OCI-LY3 (cell line): ENCODE data around the gene LRRC4C.
A peak's percentile ranks its signal among the peaks of the same experiment; 100 is the strongest.

Experiments used
- H2AFZ ChIP-seq: fragments of 200-600, 300-600 bp; shearing (Covaris generic); 2 replicates; pipeline ENCODE4 v1.6.0; 2014; ENCODE audit warnings: antibody characterized with exemption, low read depth, low read length
- H3K27ac ChIP-seq: fragments of 200-600, 300-600 bp; sonication (generic); 2 replicates; pipeline ENCODE4 v1.5.1; 2014; ENCODE audit warnings: mild to moderate bottlenecking, low read length, moderate library complexity, mixed read lengths
- H3K27me3 ChIP-seq: fragments of 200-600, 300-600 bp; sonication (generic); 2 replicates; pipeline ENCODE4 v1.6.1; 2014; ENCODE audit warnings: low read depth, low read length, mixed read lengths
- H3K36me3 ChIP-seq: fragments of 200-600, 300-600 bp; sonication (generic); replicated peaks from 2 replicates; pipeline ENCODE3; 2014; ENCODE audit warnings: low read depth, low read length, mixed read lengths
- H3K4me1 ChIP-seq: fragments of 300-600, 200-600 bp; sonication (generic); 2 replicates; pipeline ENCODE4 v1.6.1; 2014; ENCODE audit warnings: low read length, mixed read lengths
- H3K4me2 ChIP-seq: fragments of 200-600, 300-600 bp; sonication (generic); 2 replicates; pipeline ENCODE4 v1.6.1; 2014; ENCODE audit warnings: low read length, mixed read lengths
- H3K4me3 ChIP-seq: fragments of 300-600, 200-600 bp; sonication (generic); 2 replicates; pipeline ENCODE4 v1.5.1; 2014; ENCODE audit warnings: antibody characterized with exemption, mild to moderate bottlenecking, low read length, moderate library complexity
- H3K79me2 ChIP-seq: fragments of 300-600, 200-600 bp; shearing (Covaris generic); 2 replicates; pipeline ENCODE4 v1.6.1; 2014; ENCODE audit warnings: mild to moderate bottlenecking, low read length, mixed read lengths
- H3K9ac ChIP-seq: fragments of 300-600, 200-600 bp; shearing (Covaris generic); 2 replicates; pipeline ENCODE4 v1.6.0; 2014; ENCODE audit warnings: mild to moderate bottlenecking, low read length, moderate library complexity
- H3K9me3 ChIP-seq: fragments of 200-600, 300-600 bp; shearing (Covaris generic); 2 replicates; pipeline ENCODE4 v1.6.1; 2014; ENCODE audit warnings: low read length, mixed read lengths; ENCODE audit not compliant: insufficient read depth
- H4K20me1 ChIP-seq: fragments of 200-600, 300-600 bp; sonication (generic); 2 replicates; pipeline ENCODE4 v1.6.1; 2016; ENCODE audit warnings: low read length, mixed read lengths; ENCODE audit not compliant: insufficient read depth
- EZH2phosphoT487 ChIP-seq: fragments of 200-600 bp; shearing (Covaris generic); IDR thresholded peaks from 2 replicates; pipeline ENCODE4 v1.6.1; 2018; ENCODE audit warnings: antibody characterized with exemption, mixed run types, low read depth
- TF ChIP-seq, protein P1 (sequence below): fragments of 200-600, 300-600 bp; sonication (generic); IDR thresholded peaks from 2 replicates; pipeline ENCODE4 v1.5.1; 2014; ENCODE audit warnings: antibody characterized with exemption, low read length, low read depth

Gene LRRC4C

GRCh38 chr11:41134971-41135370 is 324.5 kb downstream of the LRRC4C start:
- H3K27me3 ChIP-seq, result no peaks in the 10 kb centered on the region
- H2AFZ ChIP-seq, result no peak overlapping the region
- H3K4me2 ChIP-seq, result no peak overlapping the region
- H3K9ac ChIP-seq, result no peak overlapping the region
- H3K9me3 ChIP-seq, result no peaks in the 10 kb centered on the region
- TF ChIP-seq, protein P1, sequence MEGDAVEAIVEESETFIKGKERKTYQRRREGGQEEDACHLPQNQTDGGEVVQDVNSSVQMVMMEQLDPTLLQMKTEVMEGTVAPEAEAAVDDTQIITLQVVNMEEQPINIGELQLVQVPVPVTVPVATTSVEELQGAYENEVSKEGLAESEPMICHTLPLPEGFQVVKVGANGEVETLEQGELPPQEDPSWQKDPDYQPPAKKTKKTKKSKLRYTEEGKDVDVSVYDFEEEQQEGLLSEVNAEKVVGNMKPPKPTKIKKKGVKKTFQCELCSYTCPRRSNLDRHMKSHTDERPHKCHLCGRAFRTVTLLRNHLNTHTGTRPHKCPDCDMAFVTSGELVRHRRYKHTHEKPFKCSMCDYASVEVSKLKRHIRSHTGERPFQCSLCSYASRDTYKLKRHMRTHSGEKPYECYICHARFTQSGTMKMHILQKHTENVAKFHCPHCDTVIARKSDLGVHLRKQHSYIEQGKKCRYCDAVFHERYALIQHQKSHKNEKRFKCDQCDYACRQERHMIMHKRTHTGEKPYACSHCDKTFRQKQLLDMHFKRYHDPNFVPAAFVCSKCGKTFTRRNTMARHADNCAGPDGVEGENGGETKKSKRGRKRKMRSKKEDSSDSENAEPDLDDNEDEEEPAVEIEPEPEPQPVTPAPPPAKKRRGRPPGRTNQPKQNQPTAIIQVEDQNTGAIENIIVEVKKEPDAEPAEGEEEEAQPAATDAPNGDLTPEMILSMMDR, result no peak
- TF ChIP-seq EZH2phosphoT487, result no peak
- H3K79me2 ChIP-seq, result no peaks in the 10 kb centered on the region
- no peaks in the 10 kb centered on the region for H3K4me1 ChIP-seq
- no peaks in the 10 kb centered on the region for H3K36me3 ChIP-seq
- no peak overlapping the region for H3K4me3 ChIP-seq
- no peak overlapping the region for H3K27ac ChIP-seq
- H4K20me1 ChIP-seq, result no peaks in the 10 kb centered on the region

GRCh38 chr11:41133023-41133422 is 326.4 kb downstream of the LRRC4C start:
- no peak overlapping the region for H2AFZ ChIP-seq
- TF ChIP-seq EZH2phosphoT487, result no peak
- TF ChIP-seq, protein P1, result no peak
- no peak overlapping the region for H3K4me2 ChIP-seq
- no peak overlapping the region for H3K27ac ChIP-seq
- H3K79me2 ChIP-seq, result no peaks in the 10 kb centered on the region
- no peaks in the 10 kb centered on the region for H3K27me3 ChIP-seq
- no peaks in the 10 kb centered on the region for H3K9me3 ChIP-seq
- no peaks in the 10 kb centered on the region for H3K36me3 ChIP-seq
- H3K4me3 ChIP-seq, result no peak overlapping the region
- no peaks in the 10 kb centered on the region for H3K4me1 ChIP-seq
- H4K20me1 ChIP-seq, result no peaks in the 10 kb centered on the region
- no peak overlapping the region for H3K9ac ChIP-seq

DNA sequence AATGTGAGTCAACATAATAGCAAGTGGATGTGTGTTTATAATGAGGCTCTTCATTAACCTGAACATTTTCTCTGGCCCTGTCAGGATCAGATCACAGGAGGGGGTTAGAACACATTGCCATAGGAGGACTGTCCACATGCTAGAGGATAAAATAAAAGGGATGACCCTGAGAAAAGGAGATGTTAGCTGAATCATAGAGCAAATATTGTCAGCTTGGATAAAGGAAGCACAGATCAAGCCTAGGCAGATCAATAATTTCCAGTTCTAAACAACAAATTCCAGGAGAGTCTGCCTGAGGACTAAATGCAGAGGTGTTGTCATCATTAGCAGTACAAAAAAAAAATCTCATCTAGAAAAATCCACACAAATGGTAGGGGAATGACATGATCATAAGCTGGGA is 337.9 kb downstream of the LRRC4C start:
- no peak overlapping the region for H3K9ac ChIP-seq

GRCh38 chr11:41119484-41119883 is 340.0 kb downstream of the LRRC4C start:
- H3K9me3 ChIP-seq, result no peaks in the 10 kb centered on the region
- H3K79me2 ChIP-seq, result no peaks in the 10 kb centered on the region
- H3K27ac ChIP-seq, result 0 out of 2 replicates have a peak overlapping the region, but pooled peaks have one; percentile 0
- H2AFZ ChIP-seq, result peak overlapping the region; percentile 15; the same call in 1 of the 2 replicates
- H3K4me3 ChIP-seq, result no peak overlapping the region
- H3K36me3 ChIP-seq, result no peaks in the 10 kb centered on the region
- H3K4me1 ChIP-seq, result peaks cover 7% of the 10 kb centered on the region
- no peaks in the 10 kb centered on the region for H3K27me3 ChIP-seq
- no peak for TF ChIP-seq EZH2phosphoT487
- TF ChIP-seq, protein P1, result no peak
- H4K20me1 ChIP-seq, result no peaks in the 10 kb centered on the region
- peak overlapping the region; percentile 27 for H3K4me2 ChIP-seq
- H3K9ac ChIP-seq, result no peak overlapping the region

More for the DNA sequence above, 337.9 kb downstream of the LRRC4C start:
- no peaks in the 10 kb centered on the region for H3K9me3 ChIP-seq
- peaks cover 7% of the 10 kb centered on the region for H3K4me1 ChIP-seq
- H2AFZ ChIP-seq, result no peak overlapping the region
- H3K27ac ChIP-seq, result no peak overlapping the region
- TF ChIP-seq, protein P1, result no peak
- no peak for TF ChIP-seq EZH2phosphoT487
- no peak overlapping the region for H3K4me2 ChIP-seq
- no peaks in the 10 kb centered on the region for H3K79me2 ChIP-seq
- H4K20me1 ChIP-seq, result no peaks in the 10 kb centered on the region
- H3K36me3 ChIP-seq, result no peaks in the 10 kb centered on the region
- H3K27me3 ChIP-seq, result no peaks in the 10 kb centered on the region
- no peak overlapping the region for H3K4me3 ChIP-seq
